HG03457 (cell line): ENCODE measurements around the gene DROSHA.

Experiments
- ATAC-seq: cut with Tn5 transposase; IDR thresholded peaks from one replicate; pipeline ENCODE4 v1.9.1; 2021; ENCODE audit warnings: moderate number of reproducible peaks; ENCODE audit not compliant: unreplicated experiment

DROSHA gene

GRCh38 chr5:31523041-31523440 lies 8.9 kb downstream of the DROSHA start:
- no peak for ATAC-seq

GRCh38 chr5:31516802-31517201 lies 15.1 kb downstream of the DROSHA start:
- ATAC-seq = no peak

- no peak for ATAC-seq
Measured at GRCh38 chr5:31511305-31511704, 20.6 kb downstream of the DROSHA start.

DNA sequence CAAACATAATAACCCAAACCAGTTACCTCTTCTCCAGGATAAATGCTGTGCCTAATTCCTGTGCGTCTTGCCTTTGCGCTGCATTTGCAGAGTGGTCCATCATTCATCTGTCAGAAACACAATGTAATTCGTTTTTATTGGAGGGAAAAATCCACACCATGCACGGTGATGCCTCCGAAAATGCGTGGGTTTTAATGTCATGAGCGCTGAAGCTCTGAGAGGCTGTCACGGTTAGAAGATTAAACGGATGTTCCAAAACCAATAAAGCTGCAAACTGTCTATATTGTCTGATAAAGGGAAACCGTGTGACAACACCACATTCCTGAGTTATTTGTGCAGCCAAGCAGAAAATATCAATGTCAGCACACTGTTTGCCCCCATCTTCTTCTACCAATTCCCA lies 27.4 kb downstream of the DROSHA start:
- ATAC-seq = no peak

DNA sequence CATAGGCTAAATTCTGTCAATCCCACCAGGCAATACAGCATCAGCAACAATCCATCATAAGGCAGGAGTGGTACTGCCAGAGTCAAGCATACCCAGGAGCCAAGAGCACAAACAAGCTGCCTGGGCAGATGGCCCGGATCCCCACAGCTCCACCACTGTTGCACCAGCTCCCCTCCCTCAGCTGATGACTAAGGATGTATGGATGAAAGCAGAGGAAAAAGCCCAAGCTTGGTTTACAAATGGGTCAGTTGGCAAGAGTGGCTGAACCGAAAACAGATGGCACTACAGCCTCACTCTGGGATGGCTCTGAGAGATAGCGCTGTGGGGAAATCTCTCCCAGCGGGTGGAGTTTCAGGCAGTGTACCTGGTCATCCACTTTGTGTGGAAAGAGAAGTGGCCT lies 29.4 kb downstream of the DROSHA start:
- no peak for ATAC-seq

DNA sequence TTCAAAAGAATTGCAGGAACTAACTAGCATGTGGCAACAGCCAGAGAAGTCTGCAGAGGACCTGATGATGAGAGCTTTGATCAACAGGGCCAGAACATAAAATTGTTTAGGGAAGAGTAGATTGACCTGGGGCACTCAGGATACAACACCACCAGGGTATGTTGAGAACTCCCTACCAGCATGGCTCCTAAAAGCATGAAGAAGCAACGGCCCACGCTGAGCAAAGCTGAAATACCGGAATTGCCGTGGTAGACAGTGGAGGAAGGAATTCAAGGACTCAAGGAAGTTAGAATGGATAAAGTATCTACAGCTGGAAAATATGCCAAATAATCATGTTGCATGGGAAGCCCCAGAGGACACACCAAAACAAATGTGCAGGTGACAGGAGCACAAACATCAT lies 31.6 kb downstream of the DROSHA start:
- no peak for ATAC-seq

- no peak for ATAC-seq
Measured at GRCh38 chr5:31496891-31497290, 35.0 kb downstream of the DROSHA start.

DNA sequence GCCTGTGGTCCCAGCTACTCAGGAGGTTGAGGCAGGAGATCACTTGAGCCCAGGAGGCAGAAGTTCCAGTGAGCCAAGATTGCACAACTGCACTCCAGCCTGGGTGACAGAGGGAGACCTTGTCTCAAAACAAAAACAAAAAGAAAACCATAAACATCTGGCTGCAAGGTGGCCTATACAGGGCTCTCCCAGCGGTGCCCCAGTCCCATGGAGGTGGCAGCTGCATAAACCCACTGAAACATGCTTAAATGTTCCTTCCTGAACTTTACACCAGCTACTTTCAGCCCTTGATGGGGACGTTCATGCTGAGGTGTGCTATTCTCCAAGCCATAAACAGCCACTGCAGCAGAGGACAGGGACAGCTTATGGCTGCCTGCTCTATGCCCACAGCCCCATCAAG lies 35.6 kb downstream of the DROSHA start:
- no peak for ATAC-seq

- no peak for ATAC-seq
Measured at GRCh38 chr5:31495336-31495735, 36.6 kb downstream of the DROSHA start.

GRCh38 chr5:31492869-31493268 lies 39.0 kb downstream of the DROSHA start:
- no peak for ATAC-seq

- ATAC-seq = no peak
Measured at GRCh38 chr5:31487506-31487905, 44.4 kb downstream of the DROSHA start.

GRCh38 chr5:31486441-31486840 lies 45.5 kb downstream of the DROSHA start:
- ATAC-seq = no peak

- no peak for ATAC-seq
Measured at GRCh38 chr5:31485376-31486207, 46.3 kb downstream of the DROSHA start.

GRCh38 chr5:31481531-31482165 lies 50.2 kb downstream of the DROSHA start:
- ATAC-seq = no peak

GRCh38 chr5:31479706-31480105 lies 52.2 kb downstream of the DROSHA start:
- no peak for ATAC-seq

- ATAC-seq = no peak
Measured at GRCh38 chr5:31478901-31479300, 53.0 kb downstream of the DROSHA start.

- ATAC-seq = no peak
Measured at GRCh38 chr5:31477971-31478370, 53.9 kb downstream of the DROSHA start.

GRCh38 chr5:31477516-31477915 lies 54.4 kb downstream of the DROSHA start:
- no peak for ATAC-seq

- no peak for ATAC-seq
Measured at GRCh38 chr5:31476738-31477141, 55.2 kb downstream of the DROSHA start.

DNA sequence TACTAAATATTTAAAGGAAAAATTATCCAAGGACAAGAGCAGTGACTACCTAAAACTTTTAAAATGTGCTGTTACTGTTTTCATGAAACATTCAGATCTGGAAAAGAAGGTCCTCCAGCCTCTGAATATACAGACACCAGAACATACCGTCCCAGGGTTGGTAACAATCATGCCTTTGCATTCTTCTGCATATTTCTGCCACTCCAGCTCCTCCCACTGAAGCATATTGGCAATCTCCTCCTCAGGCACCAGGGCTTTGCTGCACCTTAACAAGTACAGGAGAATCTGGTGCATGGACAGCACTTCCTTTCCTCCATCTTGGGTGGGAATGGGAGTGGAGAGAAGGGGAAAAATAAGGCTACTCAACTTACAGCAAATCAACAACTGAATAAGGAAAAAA lies 60.0 kb downstream of the DROSHA start:
- ATAC-seq = no peak

DNA sequence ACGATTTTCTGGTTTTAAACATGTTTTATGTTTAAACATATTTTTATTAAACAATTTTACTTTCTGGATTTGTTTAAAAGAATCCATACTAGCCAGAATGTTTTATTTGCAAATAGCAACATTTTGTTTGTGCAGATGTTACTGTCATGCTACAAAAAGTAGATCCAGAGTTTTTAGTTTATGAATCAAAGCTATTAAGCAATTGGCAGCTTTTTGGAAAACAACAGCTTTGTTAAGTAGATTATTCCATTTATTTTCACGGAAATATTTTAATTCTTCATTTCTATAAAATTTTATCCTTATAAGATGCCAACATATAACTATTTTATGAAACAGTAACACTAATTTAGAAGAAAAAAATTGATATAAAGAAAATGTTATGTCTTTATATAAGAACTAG lies 60.9 kb downstream of the DROSHA start:
- no peak for ATAC-seq

DNA sequence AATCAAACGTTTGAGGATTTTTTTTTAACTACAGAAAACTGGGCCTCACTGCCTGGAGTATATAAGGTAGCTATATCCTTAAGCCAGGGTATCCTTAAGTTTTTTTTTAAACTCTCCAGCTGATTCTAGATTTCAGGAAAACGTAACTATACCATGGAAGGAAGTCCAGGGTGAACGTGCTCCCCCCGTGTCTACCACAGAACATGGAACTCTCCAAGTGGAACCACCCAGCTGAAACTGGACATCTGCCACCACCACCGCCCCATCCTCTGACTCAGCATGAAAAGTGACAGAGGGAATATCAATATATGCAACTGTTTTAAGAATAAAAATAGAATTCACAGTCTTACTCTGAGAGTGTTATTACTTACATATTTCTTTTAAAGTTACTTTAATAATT lies 61.3 kb downstream of the DROSHA start:
- ATAC-seq = no peak

DNA sequence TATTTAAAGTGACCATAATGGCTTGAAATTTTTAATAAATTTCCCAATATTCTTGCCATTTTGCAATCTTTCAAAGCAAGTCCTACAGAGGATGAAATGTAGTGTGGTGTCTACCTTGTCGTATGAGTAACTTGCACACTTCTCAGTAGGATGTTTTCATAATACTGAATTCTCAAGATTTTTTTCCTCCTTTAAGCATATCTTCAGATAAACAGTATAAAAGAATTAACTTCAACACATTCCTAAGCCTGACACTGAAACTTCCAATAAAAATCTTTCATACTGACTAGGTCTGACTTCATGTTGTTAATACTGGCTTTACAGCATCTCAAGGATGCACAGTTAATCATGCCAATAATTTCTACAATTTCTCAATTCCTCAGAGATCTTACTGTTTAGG lies 62.0 kb downstream of the DROSHA start:
- ATAC-seq = no peak
